ENCODE data around the gene LBHD2.

LBHD2 gene

DNA sequence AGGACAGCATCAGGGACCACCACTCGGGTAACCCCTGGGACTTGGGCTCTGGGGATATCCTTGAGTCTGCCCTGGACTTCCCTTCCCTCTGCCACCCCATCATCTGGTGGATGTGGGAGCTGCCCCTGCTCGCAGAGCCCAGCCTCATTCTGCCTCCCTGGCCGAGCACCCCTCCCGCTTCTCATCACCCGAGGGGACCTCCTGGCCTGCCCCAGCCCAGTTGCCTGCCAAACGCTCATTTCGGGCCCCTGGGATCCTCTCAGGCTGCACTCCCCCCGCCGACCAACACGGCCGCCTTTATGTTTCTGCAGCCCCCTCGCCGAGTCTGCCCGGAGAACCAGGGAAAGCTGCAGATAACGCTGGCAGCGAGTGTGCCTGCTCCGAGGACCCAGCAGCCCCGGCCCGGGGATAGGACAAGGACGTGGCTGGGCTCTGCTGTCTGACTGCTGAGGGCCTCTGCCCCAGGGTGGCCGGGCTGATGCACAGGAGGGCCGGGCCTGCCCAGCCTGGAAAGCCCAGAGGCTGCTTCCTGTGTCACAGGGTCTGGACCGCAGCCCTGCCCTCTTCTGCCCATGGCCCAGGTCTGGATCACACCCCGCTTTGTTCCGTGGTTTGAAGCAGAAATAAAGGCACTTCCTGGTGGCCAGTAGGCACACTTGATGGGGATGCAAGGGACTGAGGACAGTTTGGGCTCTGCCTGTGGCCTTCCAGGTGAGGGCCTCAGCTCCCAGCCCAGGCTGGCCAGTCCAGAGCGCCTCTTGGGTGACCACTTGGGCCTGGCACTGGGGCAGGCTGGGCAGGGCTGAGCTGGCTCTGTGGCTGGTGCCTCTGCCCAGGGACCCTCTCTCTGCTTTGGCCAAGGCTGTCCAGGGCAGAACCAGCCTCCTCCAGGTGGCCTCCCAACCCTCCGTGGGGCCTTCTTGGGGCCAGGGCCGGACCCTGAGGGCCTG, 5.7 kb downstream of the LBHD2 start:
- no peak for DNase-seq (ENCODE audit: insufficient read length, low spot score)
- FAIRE-seq: no peak

DNA sequence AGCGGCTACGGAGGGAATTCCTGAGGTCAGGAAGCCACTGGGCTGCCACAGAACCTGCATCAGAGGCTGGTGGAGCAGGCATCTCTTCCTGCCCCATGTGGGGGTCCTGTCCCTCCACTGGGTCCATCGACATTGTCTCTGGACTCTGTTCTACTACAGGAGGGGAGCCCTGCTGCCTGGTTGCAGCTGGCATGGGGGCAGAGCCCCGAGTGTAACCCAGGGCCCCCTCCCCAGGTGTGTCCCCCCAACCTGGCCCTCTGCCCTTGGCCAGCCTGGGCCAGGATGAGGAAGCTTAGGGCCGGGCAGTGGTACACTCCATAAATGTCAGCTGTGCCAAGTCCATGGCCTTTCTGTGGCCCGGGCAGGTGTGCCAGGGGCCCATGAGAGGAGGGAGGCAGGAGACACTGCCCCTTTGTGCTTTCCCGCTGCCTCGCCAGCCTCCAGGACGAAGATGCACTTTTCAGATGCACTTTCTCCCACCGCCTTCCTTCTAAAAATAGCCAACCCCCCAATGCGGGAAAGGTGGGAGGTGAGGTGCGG, 6.5 kb downstream of the LBHD2 start:
- DNase-seq (ENCODE audit: insufficient read length, low spot score) (no peak), FAIRE-seq (no peak)

DNA sequence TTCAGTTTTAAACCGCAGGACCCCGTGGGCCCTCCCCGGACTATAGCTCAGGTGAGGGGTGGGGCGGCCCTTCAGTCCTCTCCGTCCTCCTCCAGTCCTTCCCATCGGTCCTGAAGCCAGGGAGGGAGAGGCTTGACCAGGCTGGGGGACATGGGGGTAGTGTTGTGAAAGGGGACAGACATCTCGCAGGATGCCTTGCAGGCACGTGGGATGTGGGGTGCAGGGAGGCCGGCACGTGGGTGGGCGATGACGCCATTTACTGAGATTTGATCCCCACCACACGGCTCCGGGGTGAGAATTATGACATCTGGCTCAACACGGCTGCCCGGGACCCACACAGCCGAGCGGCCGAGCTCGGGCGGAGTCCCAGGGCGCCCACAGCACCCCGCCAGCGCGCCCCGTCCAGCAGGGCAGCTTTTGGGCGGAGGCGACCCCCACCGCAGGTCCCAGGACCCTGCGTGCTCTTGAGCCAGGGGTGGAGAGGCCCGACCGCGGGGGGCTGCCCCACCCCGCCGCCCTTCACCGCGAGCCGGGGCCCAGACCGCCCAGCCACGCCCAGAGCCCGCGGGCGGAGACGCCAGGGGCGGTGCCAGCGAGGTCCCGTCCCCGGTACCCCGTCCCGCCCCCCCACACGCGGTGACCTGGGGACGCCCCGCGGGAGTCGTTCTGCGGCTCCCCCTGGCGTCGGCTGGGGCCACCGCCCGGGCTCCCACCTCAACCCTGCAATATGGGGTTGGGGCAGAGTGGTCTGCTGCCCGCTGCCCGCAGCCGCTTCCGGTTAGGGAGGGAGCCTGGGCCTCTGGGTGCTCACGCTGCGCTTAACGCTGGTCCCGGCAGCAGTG, 7.3 kb downstream of the LBHD2 start:
- FAIRE-seq (no peak), DNase-seq (ENCODE audit: insufficient read length, low spot score) (no peak)

DNA sequence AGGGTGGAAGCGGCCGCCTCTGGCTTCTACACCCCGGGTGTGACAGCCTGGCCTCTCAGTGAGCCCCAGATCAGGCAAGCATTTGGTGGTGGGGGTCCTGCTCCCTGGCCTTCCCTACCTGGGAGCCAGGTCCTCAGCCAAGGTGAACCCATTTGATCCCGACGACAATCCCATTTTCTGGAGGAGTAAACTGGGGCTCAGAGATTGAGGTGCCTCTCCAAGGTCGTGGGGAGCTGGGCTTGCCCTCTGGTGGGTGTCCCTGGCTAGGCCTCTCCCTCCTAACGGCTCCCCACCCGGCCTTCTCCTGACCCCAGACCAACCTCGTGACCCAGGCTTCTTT, 7.8 kb downstream of the LBHD2 start:
- FAIRE-seq: no peak
- no peak for DNase-seq (ENCODE audit: insufficient read length, low spot score)

DNA sequence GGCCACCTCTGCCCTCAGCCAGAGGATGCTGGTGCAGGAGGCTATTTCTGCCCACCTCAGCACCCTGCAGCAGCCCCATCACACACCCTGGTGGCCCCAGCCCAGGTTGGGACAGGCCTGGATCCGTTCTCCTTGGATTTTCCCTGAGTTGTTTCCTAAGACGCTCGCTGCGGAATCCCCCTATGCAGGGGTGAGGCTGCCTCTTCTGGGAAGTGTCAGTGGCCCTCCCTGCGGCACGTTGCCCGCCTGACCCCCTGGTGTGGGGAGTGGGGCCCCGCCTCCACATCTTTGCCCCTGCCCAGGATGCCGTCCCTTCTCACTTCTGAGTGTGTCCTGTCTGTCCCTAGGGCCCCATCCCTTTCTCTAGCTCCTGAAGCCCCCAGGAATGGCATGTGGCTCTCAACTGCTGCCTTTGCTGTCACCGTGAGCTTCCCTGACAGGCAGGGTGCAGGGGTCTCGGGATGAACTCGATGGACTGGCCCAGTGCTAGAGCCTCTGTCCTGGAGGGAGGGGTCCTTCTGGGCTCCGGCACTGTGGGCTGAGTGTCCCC, 9.9 kb downstream of the LBHD2 start:
- DNase-seq (ENCODE audit: insufficient read length, low spot score): no peak
- no peak for FAIRE-seq

DNA sequence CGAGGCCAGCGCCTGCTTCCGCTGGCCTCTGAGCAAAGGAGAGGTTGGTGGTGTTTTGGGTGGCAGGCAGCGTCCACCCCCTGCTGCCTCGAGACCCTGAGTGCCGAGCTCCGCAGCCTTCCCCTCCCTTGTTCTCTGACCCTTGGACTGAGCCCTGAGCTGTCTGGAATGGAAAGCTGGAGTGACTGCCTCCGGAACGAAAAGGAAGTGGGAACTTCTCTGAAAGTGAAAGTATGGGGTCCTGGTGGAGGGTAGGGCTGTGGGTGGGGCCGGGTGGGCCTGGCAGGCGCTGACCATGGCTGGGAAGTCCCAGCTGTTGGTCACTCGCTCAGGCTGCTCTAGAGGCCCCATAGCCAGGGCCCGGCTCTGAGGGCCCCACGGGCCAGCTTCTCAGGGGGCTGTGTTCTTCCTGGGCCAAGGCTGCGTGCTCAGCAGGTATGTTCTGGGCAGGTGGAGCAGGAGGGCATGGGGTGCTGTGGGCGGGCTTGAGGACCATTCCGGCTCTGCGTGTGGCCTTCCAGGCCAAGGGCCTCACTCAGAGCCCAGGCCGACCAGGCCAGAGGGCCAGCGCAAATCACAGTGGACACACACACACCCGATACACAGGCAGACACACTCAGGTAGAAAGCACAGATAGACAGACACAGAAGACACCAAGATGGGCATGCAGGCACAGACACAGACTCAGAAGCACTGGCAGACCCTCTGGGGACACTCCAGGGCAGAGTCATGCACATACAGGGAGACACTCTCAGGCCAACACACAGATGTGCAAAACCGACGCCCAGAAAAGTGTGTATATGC, 10.6 kb downstream of the LBHD2 start, which contains the start of gene EXOC3L4:
Gene EXOC3L4 (plus strand): TSS at position 320 of the 804 bp plus-strand sequence. CDS start 5,495 bp downstream, outside the sequence.
- no peak for DNase-seq (ENCODE audit: insufficient read length, low spot score)

DNA sequence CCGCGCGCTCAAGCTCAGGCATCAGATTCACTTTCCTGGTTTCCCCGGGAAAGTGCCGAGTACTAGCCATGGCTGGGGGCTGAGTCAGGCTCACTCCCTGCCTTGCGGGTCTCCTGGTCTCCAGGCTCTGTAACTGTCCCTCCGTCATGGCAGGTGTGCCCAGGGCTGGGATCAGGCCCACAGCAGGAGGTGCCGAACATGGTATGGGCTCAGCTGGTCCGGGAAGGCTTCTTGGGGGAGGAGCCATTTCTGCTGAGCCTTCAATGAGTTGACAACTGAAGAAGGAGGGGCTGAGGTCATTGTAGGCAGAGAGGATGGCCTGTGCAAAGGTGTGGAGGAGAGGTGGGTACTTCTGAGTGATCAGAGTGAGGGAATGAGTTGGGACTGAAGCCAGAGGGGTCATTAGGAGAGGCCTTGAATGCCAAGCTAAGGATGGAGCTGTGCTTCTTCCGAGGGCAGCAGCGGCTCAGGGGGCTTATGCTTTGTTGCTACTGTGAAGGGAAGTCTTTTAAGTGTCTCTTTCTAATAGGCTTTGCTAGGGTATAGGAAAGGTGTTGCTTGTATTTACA, 11.3 kb downstream of the LBHD2 start:
- no peak for FAIRE-seq

More for the DNA sequence above, 10.6 kb downstream of the LBHD2 start, which contains the start of gene EXOC3L4:
- no peak for FAIRE-seq

DNA sequence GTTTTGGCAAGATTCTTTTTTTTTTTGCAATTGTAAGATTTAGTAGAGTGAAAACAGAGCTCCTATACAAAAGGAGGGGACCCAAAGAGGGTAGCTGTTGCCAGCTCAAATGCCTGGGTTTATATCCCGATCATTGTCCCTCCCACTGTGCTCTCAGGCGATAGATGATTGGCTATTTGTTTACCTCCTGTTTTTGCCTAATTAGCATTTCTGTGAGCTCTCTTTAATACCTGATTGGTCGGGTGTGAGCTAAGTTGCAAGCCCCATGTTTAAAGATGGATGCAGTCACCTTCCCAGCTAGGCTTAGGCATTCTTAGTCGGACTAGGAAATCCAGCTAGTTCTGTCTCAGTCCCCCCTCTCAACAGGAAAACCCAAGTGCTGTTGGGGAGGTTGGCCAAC, 12.4 kb downstream of the LBHD2 start:
- DNase-seq (ENCODE audit: insufficient read length, low spot score): no peak

More for the DNA sequence above, 11.3 kb downstream of the LBHD2 start:
- DNase-seq (ENCODE audit: insufficient read length, low spot score): no peak

DNA sequence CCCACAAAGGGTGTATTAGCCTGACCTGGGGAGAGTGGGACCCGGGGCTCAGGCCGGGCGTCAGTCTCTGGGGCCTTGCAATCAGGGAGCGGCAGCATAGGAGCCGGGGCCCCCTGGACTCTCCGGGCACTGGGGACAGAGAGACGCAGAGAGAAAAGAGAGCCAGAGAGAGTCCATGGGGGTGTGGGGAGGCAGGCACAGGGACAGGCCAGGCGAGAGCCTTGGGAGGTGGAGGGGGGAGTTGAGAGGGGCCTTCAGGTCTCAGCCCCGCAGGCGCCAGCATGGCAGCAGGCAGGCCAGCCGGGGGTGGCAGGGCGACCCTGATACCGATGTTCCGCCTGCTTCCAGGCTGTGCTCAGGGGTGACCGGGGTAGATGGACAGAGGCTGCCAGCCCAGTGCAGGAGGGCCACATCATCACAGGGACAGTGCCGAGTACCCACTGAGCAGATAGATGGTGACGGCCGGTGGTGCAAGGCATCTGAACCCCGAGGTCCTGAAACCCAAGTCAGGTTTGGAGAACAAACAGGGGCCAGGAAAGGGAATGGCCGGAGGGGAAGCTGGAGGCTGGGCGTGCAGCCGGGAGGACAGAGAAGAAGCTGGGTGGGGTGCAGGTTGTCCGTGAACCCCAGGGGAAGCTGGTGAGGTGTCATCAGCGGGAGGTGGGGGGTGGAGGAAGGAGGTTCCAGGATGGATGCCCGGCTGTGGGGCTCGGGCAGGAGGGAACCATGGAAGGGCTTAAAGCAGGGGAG, 13.4 kb downstream of the LBHD2 start:
- no peak for DNase-seq (ENCODE audit: insufficient read length, low spot score)
- FAIRE-seq: no peak

More for the DNA sequence above, 12.4 kb downstream of the LBHD2 start:
- FAIRE-seq: no peak

DNA sequence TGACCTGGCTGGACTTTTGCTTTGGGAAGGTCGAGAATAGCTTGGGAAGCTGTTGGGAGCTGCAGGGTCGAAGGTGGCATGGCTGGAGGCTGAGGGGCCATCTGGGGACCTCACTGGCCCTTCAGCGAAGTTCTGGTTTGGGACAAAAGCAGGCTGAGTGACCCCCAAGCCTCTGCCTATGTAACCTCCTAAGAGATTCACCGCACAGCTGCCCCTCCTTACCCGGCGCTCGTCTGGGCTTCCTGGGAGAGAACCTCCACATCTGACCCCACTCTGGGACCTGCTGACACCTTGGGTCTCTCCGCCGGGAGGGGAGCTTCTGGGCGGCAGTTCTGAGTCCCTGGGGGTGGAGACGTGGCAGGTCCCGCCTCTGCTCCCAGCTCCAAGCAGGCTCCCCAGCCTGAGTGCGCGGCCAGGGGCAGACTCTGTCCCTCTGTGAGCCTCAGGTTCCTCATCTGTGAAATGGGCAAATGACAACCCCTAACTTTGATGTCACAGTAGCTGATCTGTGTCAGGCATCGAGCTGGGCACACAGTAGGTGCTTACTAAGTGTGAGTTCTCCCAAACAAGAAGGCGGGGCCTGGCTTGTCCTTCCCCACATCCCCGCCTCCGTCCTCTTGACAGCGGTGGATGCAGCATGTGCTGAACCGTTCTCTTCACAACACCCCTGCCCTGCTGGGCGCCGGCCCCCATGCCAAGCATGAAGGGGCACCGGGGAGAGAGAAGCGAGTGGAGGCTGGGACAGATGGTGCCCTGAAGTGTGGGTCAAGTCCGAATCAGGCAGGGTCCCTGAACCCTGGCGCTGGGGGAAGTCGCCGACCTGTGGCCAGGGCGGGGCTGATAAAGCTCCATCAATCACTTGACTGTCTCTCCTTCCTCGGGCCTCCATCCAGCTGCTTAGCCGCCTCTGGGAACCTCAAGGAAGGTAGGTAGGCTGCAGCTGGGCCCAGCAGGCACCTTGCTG, 14.3 kb downstream of the LBHD2 start:
- DNase-seq (ENCODE audit: insufficient read length, low spot score): no peak
- FAIRE-seq: no peak

DNA sequence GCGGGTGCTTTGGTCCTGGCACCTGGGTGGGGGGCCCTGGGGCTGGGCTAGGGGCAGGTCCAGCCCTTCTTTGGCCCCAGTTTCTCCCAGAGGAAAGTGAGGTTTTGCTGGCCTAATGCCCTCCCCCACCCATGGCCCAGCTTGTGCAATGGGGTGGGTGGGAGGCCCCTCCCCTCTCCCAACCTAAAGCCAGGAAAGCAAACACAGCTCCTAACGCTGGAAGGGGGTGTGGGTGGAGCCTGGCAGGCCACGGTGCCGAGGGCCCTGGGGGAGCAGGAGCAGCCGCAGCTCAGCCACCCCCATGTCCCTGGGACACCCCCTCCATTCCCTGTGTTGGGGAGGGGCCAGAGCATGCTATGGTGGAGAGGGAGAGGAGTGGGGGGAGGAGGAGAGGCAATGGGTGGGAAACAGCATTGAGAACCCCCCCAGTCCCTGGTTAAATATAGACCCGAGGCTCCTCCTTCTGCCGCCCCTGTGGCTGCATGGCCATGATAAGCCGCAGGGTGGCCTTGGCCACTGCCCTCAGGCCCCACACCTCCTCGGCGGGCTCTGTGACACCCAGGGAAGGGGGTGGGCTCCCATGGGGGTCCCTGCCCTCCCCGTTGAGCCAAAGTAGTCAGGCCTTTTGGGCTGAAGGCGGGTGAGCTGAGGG, 15.2 kb downstream of the LBHD2 start:
- no peak for DNase-seq (ENCODE audit: insufficient read length, low spot score)
- FAIRE-seq: no peak

DNA sequence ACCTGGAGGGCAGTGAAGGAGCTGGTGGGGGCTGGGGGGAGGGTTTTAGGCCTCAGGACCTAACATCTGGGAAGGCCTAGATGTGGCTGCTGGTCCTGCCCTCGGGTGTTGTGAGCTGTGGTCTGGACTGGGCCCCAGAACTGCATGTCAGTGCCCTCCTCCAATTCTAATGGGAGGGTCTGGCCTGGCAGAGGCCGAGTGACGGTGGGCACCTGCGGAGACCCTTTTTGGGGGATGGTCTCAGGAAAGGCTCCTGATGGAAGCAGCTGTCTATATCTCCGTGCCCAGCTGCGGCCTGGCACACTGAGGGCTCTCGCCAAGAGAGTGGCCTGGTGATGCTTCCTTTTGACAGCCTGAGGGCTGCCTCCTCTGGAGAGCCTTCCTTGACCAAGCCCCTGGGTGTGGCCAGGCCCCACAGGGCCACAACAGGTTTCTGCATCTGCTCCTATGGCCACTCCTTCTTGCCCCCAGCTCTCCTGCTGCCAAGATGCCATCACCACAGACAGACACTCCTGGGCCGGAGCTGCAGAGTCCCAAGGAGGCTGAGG, 15.8 kb downstream of the LBHD2 start:
- DNase-seq (ENCODE audit: insufficient read length, low spot score) (no peak), FAIRE-seq (no peak)

DNA sequence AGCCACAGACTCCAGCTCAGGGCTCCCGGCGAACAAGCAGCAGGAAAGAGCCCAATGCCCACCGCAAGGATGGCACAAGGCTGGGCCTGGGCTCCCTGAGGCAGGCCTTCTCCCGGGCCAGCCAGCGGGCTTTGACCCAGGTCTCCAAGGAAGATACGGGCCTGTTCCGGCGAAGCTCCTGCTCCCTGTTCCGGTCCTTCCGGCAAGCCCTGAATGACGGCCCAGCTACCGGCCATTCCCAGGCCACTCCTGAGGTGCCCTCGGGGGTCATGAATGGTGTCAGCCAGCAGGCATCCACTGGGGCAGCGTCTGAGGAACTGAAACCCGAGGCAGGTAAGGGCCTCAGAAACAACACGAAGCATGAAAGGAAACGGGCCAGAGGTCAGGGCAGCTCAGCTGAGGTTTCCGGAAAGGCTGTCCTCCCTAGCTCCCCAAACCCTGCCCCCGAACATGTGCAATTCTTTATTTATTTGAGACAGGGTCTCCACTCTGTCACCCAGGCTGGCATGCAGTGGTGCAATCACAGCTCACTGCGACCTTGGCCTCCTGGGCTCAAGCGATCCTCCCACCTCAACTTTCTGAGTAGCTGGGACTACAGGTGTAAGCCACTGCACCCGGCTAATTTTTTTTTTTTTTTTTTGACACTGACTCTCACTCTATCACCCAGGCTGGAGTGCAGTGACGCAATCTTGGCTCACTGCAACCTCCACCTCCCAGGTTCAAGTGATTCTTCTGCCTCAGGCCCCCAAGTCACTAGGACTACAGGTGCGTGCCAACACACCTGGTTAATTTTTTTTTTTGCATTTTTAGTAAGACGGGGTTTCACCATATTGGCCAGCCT, 16.5 kb downstream of the LBHD2 start:
- FAIRE-seq (no peak), DNase-seq (ENCODE audit: insufficient read length, low spot score) (no peak)

DNA sequence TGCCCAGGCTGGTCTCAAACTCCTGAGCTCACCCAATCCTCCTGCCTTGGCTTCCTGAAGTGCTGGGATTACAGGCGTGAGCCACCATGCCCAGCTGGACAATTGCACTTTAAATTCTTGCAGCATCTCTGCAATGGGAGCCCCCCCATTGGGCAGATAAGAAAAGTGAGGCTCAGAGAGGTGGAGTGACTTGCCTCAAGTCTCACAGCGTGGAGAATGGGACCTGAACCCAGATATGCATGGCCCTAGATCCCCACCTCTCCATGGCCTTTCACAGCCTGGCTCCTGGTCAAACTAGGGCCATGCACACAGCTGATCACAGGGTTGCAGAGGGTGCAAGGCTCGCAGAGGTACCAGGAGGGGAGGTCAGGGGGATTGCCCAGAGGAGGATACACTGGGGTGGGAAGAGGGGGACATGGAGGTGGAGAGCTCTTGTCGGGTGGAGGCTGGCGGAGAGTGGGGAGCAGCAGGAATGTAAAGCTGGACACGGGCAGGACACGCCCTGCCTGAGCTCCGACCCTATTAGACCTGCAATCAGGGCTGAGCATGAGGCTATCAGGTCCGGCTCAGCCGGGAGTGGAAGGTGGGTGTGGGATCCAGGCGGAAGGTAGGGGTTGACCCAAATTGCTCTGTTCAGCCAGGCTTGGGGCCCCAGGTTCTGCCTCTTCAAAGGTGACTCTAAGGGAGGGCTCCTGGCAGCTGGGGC, 17.4 kb downstream of the LBHD2 start:
- FAIRE-seq: no peak
- no peak for DNase-seq (ENCODE audit: insufficient read length, low spot score)

DNA sequence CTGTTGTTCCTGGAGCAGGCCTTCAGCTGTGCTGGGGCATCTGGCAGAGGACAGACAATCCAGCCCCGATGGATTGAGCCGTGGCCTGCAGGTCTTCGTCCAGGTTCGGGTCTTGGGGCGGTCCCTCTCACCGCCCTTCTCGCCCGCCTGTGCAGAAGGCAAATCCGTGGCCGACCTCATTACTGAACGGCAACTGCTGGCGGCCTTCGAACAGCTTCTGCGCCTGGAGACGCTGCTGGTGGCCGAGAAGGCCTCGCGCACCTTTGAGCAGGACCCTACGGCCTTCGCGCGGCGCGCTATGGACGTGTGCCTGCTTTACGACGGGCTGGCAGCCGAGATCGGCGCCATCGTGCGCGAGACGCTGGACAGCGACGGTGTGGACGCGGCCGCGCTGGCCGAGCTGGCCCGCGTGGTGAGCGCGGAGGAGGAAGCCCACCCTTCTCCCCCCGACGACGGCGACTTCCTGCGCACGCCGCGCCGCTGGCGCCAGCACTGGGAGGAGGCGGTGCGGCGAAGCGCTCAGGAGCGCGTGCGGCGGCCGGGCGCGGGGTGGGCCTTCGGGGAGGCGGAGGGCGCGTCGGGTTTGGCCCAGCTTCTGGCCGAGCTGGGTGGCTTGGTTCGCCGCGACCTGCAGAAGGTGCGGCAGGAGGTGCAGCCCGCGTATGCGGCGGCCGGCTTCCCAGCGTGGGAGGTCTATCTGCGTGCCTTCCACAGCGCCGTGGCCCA, 18.1 kb downstream of the LBHD2 start:
- no peak for DNase-seq (ENCODE audit: insufficient read length, low spot score)
- FAIRE-seq: no peak
